Measurements from ENCODE around the gene TBC1D25.
"Not testable (repeated sequence)": the region's sequence is repeated elsewhere in the genome, so short reads cannot be mapped to it uniquely, and the experiment has no call there.

DNA sequence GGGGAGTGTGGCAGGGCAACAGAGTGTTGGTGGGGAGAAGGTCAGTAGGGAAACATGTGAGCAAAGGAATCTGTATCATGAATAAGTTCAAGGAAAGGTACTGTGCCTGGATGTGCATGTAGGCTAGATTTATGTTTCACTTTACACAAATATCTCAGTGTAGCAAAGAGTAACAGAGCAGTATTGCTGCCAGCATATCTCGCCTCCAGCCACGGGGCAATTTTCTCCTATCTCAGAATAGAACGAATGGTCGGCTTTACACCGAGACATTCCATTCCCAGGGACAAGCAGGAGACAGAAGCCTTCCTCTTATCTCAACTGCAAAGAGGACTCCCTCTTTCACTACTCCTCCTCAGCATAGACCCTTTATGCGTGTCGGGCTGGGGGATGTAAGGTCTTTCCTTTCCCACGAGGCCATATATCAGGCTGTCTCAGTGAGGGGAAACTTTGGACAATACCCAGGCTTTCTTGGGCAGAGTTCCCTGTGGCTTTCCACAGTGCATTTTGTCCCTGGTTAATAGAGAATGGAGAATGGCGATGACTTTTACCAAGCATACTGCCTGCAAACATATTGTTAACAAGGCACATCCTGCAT is 16.3 kb downstream of the TBC1D25 start:
- TF ChIP-seq, protein P1, sequence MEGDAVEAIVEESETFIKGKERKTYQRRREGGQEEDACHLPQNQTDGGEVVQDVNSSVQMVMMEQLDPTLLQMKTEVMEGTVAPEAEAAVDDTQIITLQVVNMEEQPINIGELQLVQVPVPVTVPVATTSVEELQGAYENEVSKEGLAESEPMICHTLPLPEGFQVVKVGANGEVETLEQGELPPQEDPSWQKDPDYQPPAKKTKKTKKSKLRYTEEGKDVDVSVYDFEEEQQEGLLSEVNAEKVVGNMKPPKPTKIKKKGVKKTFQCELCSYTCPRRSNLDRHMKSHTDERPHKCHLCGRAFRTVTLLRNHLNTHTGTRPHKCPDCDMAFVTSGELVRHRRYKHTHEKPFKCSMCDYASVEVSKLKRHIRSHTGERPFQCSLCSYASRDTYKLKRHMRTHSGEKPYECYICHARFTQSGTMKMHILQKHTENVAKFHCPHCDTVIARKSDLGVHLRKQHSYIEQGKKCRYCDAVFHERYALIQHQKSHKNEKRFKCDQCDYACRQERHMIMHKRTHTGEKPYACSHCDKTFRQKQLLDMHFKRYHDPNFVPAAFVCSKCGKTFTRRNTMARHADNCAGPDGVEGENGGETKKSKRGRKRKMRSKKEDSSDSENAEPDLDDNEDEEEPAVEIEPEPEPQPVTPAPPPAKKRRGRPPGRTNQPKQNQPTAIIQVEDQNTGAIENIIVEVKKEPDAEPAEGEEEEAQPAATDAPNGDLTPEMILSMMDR (IDR thresholded peaks at IDR 0.05): not testable (repeated sequence)
- TF ChIP-seq POLR2A (IDR thresholded peaks at IDR 0.05): not testable (repeated sequence)

Measured in esophagus squamous epithelium (tissue), 4 donors.